Prostate gland (tissue), 2 donors: ENCODE results near the gene RSU1.

Experiments
- POLR2A ChIP-seq: fragments of 450-650 bp; IDR thresholded peaks from one replicate; pipeline ENCODE4 v1.6.1; 2016; ENCODE audit warnings: antibody characterized with exemption, mild to moderate bottlenecking
- TF ChIP-seq, protein P1 (sequence below), 4 experiments: fragments of 200-600 bp in 2 of 4; fragments of 450-650 bp in 2 of 4; sonication (generic) in 2 of 4; IDR thresholded peaks; 1 replicate in 3 of 4; 2 replicates in 1 of 4; pipeline ENCODE4 v1.5.1; 2016 to 2019; ENCODE audit warnings: antibody characterized with exemption in 4 of 4, mild to moderate bottlenecking in 2 of 4, moderate library complexity in 2 of 4

DNA sequence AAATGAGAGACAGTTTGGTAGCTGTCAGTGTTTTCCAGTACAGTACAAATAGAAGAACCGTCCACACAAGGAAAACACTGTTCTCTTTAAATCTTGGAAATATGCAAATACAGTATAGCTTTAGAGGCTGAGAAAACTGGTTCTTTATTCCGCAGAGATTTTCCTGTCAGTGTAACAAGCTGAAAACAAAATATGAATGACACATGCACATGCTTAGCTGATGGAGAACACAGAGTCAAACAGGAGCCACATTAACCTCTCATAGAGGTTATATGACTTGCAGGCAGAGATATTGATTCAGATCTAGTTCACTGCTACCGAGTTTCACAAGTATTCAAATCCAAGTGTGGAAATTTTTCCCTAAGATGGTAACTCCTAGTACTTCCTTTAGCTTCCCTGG is 160.3 kb downstream of the RSU1 start:
- TF ChIP-seq POLR2A = no peak
- TF ChIP-seq, protein P1, sequence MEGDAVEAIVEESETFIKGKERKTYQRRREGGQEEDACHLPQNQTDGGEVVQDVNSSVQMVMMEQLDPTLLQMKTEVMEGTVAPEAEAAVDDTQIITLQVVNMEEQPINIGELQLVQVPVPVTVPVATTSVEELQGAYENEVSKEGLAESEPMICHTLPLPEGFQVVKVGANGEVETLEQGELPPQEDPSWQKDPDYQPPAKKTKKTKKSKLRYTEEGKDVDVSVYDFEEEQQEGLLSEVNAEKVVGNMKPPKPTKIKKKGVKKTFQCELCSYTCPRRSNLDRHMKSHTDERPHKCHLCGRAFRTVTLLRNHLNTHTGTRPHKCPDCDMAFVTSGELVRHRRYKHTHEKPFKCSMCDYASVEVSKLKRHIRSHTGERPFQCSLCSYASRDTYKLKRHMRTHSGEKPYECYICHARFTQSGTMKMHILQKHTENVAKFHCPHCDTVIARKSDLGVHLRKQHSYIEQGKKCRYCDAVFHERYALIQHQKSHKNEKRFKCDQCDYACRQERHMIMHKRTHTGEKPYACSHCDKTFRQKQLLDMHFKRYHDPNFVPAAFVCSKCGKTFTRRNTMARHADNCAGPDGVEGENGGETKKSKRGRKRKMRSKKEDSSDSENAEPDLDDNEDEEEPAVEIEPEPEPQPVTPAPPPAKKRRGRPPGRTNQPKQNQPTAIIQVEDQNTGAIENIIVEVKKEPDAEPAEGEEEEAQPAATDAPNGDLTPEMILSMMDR (IDR thresholded peaks at IDR 0.05) = no peak
